HG03460 (cell line): ENCODE measurements around the gene TNRC6B.
"Not testable (repeated sequence)": the region's sequence is repeated elsewhere in the genome, so short reads cannot be mapped to it uniquely, and the experiment has no call there.

Source experiments
- ATAC-seq: cut with Tn5 transposase; IDR thresholded peaks from one replicate; pipeline ENCODE4 v1.9.1; 2021; ENCODE audit not compliant: unreplicated experiment

Gene TNRC6B

GRCh38 chr22:40177738-40178416 is at the start of gene TNRC6B:
Gene TNRC6B, plus strand, starts transcription at chr22:40177925. Its CDS starts 211 bp downstream, at chr22:40178136.
- ATAC-seq: peak; percentile 75

GRCh38 chr22:40128989-40129388 is 48.7 kb upstream of the TNRC6B start:
- ATAC-seq: no peak

GRCh38 chr22:40137132-40137531 is 40.6 kb upstream of the TNRC6B start:
- ATAC-seq: no peak

GRCh38 chr22:40138866-40139265 is 38.9 kb upstream of the TNRC6B start:
- ATAC-seq: no peak

- no peak for ATAC-seq
Measured at GRCh38 chr22:40147388-40148176, 30.1 kb upstream of the TNRC6B start.

GRCh38 chr22:40153192-40153591 is 24.5 kb upstream of the TNRC6B start:
- no peak for ATAC-seq

GRCh38 chr22:40153705-40154104 is 24.0 kb upstream of the TNRC6B start:
- ATAC-seq: no peak

GRCh38 chr22:40156001-40156516 is 21.7 kb upstream of the TNRC6B start:
- ATAC-seq: no peak

GRCh38 chr22:40156682-40157081 is 21.0 kb upstream of the TNRC6B start:
- ATAC-seq: not testable (repeated sequence)

GRCh38 chr22:40157330-40157945 is 20.3 kb upstream of the TNRC6B start:
- no peak for ATAC-seq

- ATAC-seq: no peak
Measured at GRCh38 chr22:40161194-40161593, 16.5 kb upstream of the TNRC6B start.

GRCh38 chr22:40165537-40165936 is 12.2 kb upstream of the TNRC6B start:
- not testable (repeated sequence) for ATAC-seq

- no peak for ATAC-seq
Measured at GRCh38 chr22:40175611-40176244, 2.0 kb upstream of the TNRC6B start.

GRCh38 chr22:40176921-40177737 is 596 bp upstream of the TNRC6B start:
- no peak for ATAC-seq

GRCh38 chr22:40178417-40179409 is 988 bp downstream of the TNRC6B start:
- ATAC-seq: no peak

- ATAC-seq: no peak
Measured at GRCh38 chr22:40179526-40179925, 1.8 kb downstream of the TNRC6B start.

- no peak for ATAC-seq
Measured at GRCh38 chr22:40180403-40180802, 2.7 kb downstream of the TNRC6B start.

GRCh38 chr22:40181323-40181722 is 3.6 kb downstream of the TNRC6B start:
- ATAC-seq: no peak

GRCh38 chr22:40182231-40182835 is 4.6 kb downstream of the TNRC6B start:
- ATAC-seq: no peak
